Amniotic stem cell (primary cell): ENCODE data around the gene CACNG4.

Experiments
- DNase-seq: peaks from one replicate; lab custom pipeline; 2025; lab: John Stamatoyannopoulos, UW

The CACNG4 gene

GRCh38 chr17:66985338-66986237 lies 21.1 kb downstream of the CACNG4 start:
- no peak for DNase-seq

DNA sequence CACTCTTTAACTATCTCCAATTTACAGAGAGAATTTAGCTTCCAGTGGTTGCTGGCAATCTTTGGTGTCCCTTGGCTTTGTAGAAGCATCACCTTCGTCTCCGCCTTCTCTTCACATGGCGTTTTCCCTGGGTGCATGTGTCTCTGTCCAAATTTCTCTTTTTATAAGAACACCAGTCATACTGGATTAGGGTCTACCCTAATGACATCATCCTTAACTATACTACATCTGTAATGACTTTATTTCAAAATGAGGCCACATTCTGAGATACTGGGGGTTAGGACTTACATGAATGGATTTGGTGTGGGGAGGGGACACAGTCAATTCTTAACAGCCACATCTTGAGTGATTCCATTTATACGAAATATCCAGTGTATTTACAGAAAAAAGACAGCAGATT lies 22.2 kb downstream of the CACNG4 start:
- no peak for DNase-seq

DNA sequence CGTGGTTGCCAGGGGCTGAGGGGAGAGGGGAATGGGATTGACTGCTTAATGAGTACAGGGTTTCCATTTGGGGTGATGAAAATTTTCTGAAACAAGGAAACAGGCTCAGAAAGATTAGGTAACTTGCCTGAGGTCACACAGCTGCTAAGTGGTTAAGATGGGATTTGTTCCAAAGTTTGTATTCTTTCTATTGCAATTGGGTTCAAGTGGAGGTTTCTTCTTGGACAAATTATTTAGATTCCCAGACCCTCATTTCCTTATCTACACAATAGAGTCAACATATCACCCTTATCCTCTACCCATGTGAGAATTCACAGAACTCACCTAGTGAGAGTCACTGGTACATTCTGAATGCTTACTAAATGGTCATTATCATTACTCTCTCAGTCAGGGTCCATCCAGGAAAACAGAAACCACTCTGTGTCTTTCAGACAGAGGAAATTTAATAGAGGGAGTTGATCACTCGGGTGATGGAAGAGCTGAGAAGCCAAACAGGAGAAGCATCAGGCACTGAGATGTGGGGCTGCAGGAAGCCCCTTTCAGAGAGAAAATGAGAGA lies 22.6 kb downstream of the CACNG4 start:
- no peak for DNase-seq

GRCh38 chr17:66988069-66988798 lies 23.7 kb downstream of the CACNG4 start:
- DNase-seq, result no peak

DNA sequence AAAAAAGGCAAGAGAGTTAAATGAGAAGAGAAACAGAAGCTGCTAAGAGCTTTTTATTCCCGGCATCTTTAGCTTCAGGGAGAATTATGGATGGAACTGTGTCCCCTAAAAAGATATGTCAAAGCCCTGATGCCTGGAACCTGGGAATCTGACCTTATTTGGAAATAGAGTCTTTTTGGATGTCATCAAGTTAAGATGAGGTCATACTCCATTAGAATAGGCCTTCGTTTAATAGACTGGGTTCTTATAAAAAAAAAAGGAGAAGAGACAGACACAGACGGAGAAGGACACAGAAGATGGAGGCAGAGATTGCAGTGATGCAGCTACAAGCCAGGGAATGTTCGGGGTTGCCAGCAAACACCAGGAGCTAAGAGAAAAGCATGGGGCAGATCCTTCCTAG lies 24.6 kb downstream of the CACNG4 start:
- no peak for DNase-seq

DNA sequence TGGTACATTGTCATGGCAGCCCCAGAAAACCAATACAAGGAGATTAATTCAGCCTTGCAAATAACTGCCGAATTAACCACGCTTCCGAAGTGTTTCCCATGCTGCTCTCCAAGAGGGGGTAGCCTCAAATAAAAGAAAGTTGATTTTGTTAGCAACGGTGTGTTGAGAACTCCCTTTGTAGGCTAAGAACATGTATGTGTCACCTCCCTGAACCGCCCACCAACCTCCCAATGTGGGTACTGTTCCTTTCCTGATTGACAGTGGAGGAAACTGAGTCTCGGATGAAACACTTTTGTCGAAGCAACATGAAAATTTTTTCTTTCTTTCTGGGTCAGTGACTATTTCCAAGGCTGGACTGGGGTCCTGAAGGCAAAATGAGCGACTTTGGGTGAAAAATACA lies 25.1 kb downstream of the CACNG4 start:
- DNase-seq, result no peak

DNA sequence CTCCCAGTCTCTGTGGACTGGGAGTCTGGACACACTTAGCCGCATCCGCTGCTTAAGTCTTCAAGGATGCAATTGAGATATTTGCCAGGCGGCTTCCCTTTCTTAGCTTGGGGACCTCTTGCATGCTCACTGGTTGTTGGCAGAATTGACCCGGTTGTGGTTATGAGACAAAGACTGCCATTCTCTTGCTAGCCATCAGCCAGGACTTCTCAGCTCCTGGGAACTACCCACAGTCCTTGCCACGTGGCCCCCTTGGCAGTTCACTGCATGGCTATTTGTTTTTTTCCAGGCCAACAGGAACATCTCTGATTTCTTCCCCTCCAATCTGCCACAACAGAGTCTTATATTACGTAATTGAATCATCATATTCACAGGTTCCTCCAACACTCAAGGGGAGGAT lies 25.5 kb downstream of the CACNG4 start:
- no peak for DNase-seq

- no peak for DNase-seq
These were observed 28.5 kb downstream of the CACNG4 start for GRCh38 chr17:66992911-66993442.

GRCh38 chr17:66994361-66994760 lies 29.9 kb downstream of the CACNG4 start:
- DNase-seq, result no peak

DNA sequence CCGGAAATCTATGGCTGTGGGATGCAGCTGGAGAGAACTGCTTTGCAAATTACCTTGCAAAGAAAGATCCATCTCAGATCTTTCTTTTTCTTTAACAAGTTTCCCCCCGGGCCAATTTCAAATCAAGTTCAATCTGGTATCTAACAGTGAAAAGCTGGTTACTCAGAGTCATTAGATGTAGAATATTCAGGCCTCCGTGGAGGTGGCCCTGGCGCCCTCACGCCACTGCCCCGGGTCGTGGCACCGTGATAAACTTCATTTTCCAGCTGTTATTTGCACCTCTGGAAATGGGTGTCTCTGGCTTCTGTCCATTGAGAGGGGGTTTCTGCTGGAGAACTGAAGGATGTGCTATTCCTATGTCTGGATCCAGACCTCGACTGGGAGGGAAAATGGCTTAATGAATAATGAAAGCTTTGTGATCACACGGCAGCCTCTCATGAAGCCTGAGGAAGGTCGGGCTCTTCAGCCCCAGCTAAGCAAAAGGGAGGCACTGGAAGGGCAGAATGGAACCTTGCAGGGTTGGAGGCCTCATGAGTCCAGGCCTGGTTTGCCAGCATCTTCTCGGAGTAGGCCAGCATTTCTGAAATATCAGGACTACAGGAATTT lies 30.5 kb downstream of the CACNG4 start:
- no peak for DNase-seq

DNA sequence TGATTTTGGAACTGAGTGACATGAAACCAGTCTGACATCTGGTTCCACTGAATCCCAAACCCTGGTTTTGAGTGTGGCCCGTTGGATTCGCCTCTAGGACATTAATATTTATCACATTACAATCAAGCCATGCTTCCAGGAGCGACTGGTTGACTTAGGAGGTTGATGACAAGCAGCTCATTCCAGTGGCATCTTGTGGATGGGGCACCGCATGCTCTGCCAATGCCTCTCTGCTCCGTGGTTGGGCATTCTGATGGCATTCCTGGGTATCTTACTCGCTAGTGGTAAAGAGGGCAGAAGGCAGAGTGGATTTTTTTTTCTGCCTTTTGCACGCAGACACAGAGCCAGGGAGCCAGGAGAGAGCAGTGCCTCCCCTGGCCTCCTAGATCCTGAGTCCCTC lies 31.4 kb downstream of the CACNG4 start:
- DNase-seq, result no peak

DNA sequence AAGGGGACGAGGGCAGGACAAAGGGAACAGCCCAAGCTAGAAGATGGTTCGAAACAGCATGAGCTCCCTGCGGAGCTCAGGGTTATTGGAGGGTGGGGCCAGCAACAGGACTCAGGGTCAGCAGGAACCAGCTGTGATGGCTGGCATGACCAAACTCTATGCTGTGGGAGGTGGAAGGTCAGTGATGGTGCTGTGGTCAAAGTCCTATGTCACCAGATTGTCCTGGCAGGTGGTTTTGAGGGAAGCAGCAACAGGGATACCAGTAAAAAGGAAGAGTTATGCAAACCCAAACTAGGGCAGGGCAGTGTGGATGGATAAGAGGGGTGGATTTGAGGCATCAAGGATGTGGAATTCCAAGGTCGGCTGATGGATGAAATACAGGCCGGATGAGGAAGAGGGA lies 32.4 kb downstream of the CACNG4 start:
- DNase-seq, result no peak

- DNase-seq, result no peak
These were observed 38.7 kb downstream of the CACNG4 start for GRCh38 chr17:67003231-67003630.

GRCh38 chr17:67004181-67004580 lies 39.7 kb downstream of the CACNG4 start:
- no peak for DNase-seq

GRCh38 chr17:67007266-67007665 lies 42.8 kb downstream of the CACNG4 start:
- no peak for DNase-seq

DNA sequence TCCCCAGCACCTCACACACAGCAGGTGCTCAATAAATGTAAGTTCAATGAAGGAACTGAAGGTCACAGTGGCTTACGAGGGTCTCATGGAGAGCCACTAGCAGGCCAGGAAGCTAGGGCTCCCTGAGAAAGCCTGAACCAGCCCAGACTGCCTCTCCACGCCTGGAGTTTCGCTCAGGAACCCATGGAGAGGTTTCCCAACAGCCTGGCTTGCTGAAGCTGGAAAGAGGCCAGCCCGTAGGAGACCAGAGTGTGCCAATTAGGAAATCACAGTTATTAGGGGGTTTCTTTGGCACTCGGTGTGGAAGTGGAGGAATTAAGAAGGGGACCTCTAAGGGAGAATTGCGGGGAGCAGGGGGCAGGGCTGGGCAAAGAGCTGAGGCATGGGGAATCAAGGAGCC lies 43.6 kb downstream of the CACNG4 start:
- DNase-seq, result no peak

DNA sequence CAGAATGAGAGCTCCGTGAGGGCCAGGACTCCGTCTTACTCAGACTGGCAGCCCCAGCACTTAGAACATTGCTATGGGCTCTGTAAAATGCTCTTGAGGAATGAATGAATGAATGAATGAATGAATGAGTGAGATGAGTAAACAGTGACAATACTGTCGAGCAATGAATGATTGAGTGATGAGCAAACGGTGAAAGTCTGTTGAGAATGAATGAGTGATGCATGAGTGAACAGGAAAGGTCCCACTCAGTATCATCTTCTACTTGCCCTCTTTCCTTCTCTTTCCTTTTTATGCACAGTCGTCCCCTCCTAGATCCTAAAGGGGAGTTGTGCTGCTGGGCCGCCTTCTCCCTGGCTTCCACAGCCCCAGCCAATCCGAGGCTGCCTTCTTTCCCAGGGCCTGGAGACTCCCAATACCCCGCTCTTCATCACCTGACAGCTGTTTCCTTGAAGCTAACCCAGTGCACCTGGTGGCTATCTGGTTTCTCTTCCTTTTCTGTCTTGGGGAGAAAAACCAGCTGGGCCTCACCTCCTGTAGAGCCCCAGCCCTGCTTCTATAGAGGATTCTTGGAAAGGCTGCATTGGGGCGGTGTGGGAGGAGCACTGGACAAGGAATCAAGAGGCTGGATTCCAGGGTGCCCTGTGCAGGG lies 47.1 kb downstream of the CACNG4 start:
- no peak for DNase-seq

- DNase-seq, result no peak
These were observed 49.4 kb downstream of the CACNG4 start for GRCh38 chr17:67013891-67014290.

DNA sequence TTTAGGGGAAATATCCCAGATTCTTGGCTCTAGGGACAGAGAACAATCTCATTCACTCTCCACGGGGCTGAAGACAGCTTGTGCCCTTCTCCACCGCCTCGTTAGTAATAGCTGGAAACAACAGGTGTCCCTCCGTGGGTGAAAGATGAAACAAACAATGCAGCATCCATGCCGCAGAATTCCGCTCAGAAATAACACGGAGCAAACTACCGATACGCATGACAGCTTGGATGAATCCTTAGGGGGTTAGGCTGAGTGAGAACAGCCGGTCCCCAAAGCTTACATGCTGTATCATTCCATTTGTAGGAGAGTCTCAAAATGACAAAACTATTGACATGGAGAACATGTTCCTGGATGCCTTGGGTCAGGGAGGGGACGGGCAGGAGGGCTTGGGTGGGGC lies 50.5 kb downstream of the CACNG4 start:
- no peak for DNase-seq

GRCh38 chr17:67016039-67016762 lies 51.7 kb downstream of the CACNG4 start:
- DNase-seq, result no peak

DNA sequence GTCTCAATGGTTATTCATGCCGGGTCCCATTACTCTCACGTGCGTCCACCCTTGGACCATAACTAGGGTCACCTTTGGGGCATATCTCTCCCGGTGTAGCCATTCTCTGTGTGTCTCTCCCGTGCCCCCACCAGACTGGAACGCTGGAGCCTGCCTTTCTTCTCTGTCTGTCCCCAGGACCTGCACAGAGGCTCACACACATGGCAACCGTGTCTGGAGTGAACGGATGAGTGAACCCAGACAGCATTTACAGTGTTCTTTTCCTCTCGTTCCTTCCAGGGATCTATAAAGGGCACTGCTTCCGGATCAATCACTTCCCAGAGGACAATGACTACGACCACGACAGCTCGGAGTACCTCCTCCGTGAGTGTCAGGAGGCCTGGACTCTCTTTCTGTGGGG lies 53.4 kb downstream of the CACNG4 start:
- no peak for DNase-seq
